ENCODE measurements around the gene WDR81. TPM values are rescaled to one million over a fixed set of nuclear protein-coding genes. Genes with fewer than 3 reads are reported as not detected.

Gene WDR81
- total and polyA plus RNA-seq, 10 of the 15 experiments (the other 5 are each of a cell fraction or from before 2014, with no cell fraction given), result 0.13 to 22.4 (median 7.3) TPM; not detected in 1

- Histone ChIP-seq H3K27ac (ENCODE audit: control insufficient read depth, insufficient read depth) (no peak overlapping the region), H3K79me2 (ENCODE audit: control insufficient read depth, insufficient read depth, low read length) (no peaks in the 10 kb centered on the region), H2AFZ (ENCODE audit: control insufficient read depth, low read depth, low read length) (no peak overlapping the region), H3K9ac (ENCODE audit: control insufficient read depth, insufficient read depth, low read length) (no peak overlapping the region), H3K4me3 (no peak overlapping the region), H3K9me3 (replicated peaks; ENCODE audit: control insufficient read depth, insufficient read depth, low read length) (no peaks in the 10 kb centered on the region), H4K20me1 (ENCODE audit: control insufficient read depth, insufficient read depth) (no peaks in the 10 kb centered on the region), H3K27me3 (replicated peaks in 1 of 2; ENCODE audit: control insufficient read depth in 2 of 2, insufficient read depth in 2 of 2, low read length in 1 of 2) (no peaks in the 10 kb centered on the region; a peak in 1 of 4 replicates), H3K4me1 (ENCODE audit: control insufficient read depth, insufficient read depth, low read length) (peaks cover 16% of the 10 kb centered on the region), H3K4me2 (ENCODE audit: control insufficient read depth, insufficient read depth) (no peak overlapping the region), H3K36me3 (ENCODE audit: control insufficient read depth in 2 of 2, insufficient read depth in 2 of 2, low read length in 1 of 2) (no peaks in the 10 kb centered on the region)
- ChIA-PET SMC1A (ENCODE audit: uncharacterized antibody, unreplicated experiment) (interaction anchor here (0.8 to 1.6 kb wide), 4 partner anchors 10 to 26 kb away, joined by 3 to 6 read pairs (median 4); no protein-coding TSS in a partner anchor), POLR2A (interaction anchor here (0.5 to 0.6 kb wide), 2 partner anchors 8 to 132 kb away, joined by 3 read pairs; no protein-coding TSS in a partner anchor), RAD21 (ENCODE audit: unreplicated experiment) (interaction anchor here (0.8 to 1.2 kb wide), 4 partner anchors 10 to 292 kb away, joined by 3 to 5 read pairs (median 3); no protein-coding TSS in a partner anchor), CTCF (interaction anchor here (0.5 to 1.3 kb wide), 6 partner anchors 10 to 154 kb away, joined by 3 to 4 read pairs (median 3); no protein-coding TSS in a partner anchor)
- WGBS (ENCODE audit: insufficient coverage, insufficient replicate concordance, low lambda C conversion rate, missing lambda C conversion rate), result 34% methylated on average over 20 of the region's 21 CpGs
- no peak for DNase-seq (ENCODE audit: low read depth, low spot score)
- TF ChIP-seq PAX5 (IDR thresholded peaks at IDR 0.05; ENCODE audit: borderline replicate concordance, low read depth, low read length), result no peak
- TF ChIP-seq HSF1 (IDR thresholded peaks at IDR 0.05; ENCODE audit: low read depth, low read length), result no peak
- no TSS peak for BruUV-seq (replicated peaks)
- no peak for FAIRE-seq
- in situ Hi-C loops (cut with MboI) (no loop called here), intact Hi-C loops (cut with micrococcal nuclease; ENCODE audit: unreplicated experiment) (no loop called here)
- ATAC-seq, result peak; percentile 49
Measured at GRCh38 chr17:1762233-1762900, 37.9 kb downstream of the WDR81 start.

Data from GM12878 (cell line).